Duodenal mucosa (tissue), 2 donors: ENCODE measurements around the gene CRB2.

Experiments
- H3K27ac ChIP-seq: one replicate; pipeline ENCODE4 v1.7.0; 2013; ENCODE audit warnings: low read depth, low read length
- H3K27me3 ChIP-seq, 2 donors: one replicate each; pipeline ENCODE4 v1.7.0; 2013; ENCODE audit warnings: low read length in 2 of 2, control low read depth in 1 of 2; ENCODE audit not compliant: insufficient read depth in 2 of 2, control insufficient read depth in 1 of 2
- H3K36me3 ChIP-seq, 2 donors: one replicate each; pipeline ENCODE4 v1.7.0; 2013; ENCODE audit warnings: low read length in 2 of 2, control low read depth in 1 of 2; ENCODE audit not compliant: insufficient read depth in 2 of 2, control insufficient read depth in 1 of 2
- H3K4me1 ChIP-seq, 2 donors: one replicate each; pipeline ENCODE4 v1.7.0; 2013; ENCODE audit warnings: low read length in 2 of 2, control low read depth in 1 of 2; ENCODE audit not compliant: insufficient read depth in 2 of 2, control insufficient read depth in 1 of 2
- H3K4me3 ChIP-seq, 2 donors: one replicate each; pipeline ENCODE4 v1.7.0; 2013; ENCODE audit warnings: low read length in 2 of 2, low read depth in 1 of 2
- H3K9ac ChIP-seq, 2 donors: one replicate each; pipeline ENCODE4 v1.7.0; 2013; ENCODE audit warnings: low read length in 2 of 2, low read depth in 1 of 2
- H3K9me3 ChIP-seq, 2 donors: one replicate each; pipeline ENCODE4 v1.7.0; 2013; ENCODE audit warnings: low read length in 2 of 2, control low read depth in 1 of 2; ENCODE audit not compliant: control insufficient read depth in 1 of 2

Gene CRB2

GRCh38 chr9:123378956-123379660, 23.1 kb downstream of the CRB2 start:
- Histone ChIP-seq H3K9me3 (no peaks in the 10 kb centered on the region), H3K27ac (no peak overlapping the region), H3K36me3 (peaks cover 0 to 5% of the 10 kb centered on the region in 2 donors), H3K9ac (no peak overlapping the region), H3K27me3 (peaks cover 7 to 10% of the 10 kb centered on the region in 2 donors), H3K4me1 (peaks cover 21 to 30% of the 10 kb centered on the region in 2 donors), H3K4me3 (no peak overlapping the region)

GRCh38 chr9:123380852-123381705, 25.1 kb downstream of the CRB2 start:
- Histone ChIP-seq H3K9ac (no peak overlapping the region), H3K4me3 (no peak overlapping the region), H3K4me1 (peaks cover 12 to 16% of the 10 kb centered on the region in 2 donors), H3K9me3 (no peaks in the 10 kb centered on the region), H3K27ac (no peak overlapping the region), H3K36me3 (peaks cover 0 to 5% of the 10 kb centered on the region in 2 donors), H3K27me3 (no peaks in the 10 kb centered on the region)

GRCh38 chr9:123382653-123383511, 26.9 kb downstream of the CRB2 start:
- Histone ChIP-seq H3K9ac (no peak overlapping the region), H3K27ac (no peak overlapping the region), H3K27me3 (no peaks in the 10 kb centered on the region), H3K4me1 (no peaks in the 10 kb centered on the region), H3K36me3 (peaks cover 0 to 5% of the 10 kb centered on the region in 2 donors), H3K9me3 (no peaks in the 10 kb centered on the region), H3K4me3 (no peak overlapping the region)

- Histone ChIP-seq H3K27ac (no peak overlapping the region), H3K4me3 (no peak overlapping the region), H3K9me3 (no peaks in the 10 kb centered on the region), H3K9ac (no peak overlapping the region), H3K27me3 (no peaks in the 10 kb centered on the region), H3K4me1 (no peaks in the 10 kb centered on the region), H3K36me3 (peaks cover 0 to 5% of the 10 kb centered on the region in 2 donors)
These were observed 27.6 kb downstream of the CRB2 start for GRCh38 chr9:123383512-123384170.

- H3K4me1 ChIP-seq: no peaks in the 10 kb centered on the region
- no peaks in the 10 kb centered on the region for H3K9me3 ChIP-seq
- no peak overlapping the region for H3K4me3 ChIP-seq
- peaks cover 0 to 5% of the 10 kb centered on the region in 2 donors for H3K36me3 ChIP-seq
- no peaks in the 10 kb centered on the region for H3K27me3 ChIP-seq
- no peak overlapping the region for H3K9ac ChIP-seq
- H3K27ac ChIP-seq: no peak overlapping the region
These were observed 31.7 kb downstream of the CRB2 start for GRCh38 chr9:123387686-123388085.

GRCh38 chr9:123389070-123389469, 33.1 kb downstream of the CRB2 start:
- Histone ChIP-seq H3K27ac (no peak overlapping the region), H3K9me3 (no peaks in the 10 kb centered on the region), H3K27me3 (no peaks in the 10 kb centered on the region), H3K9ac (no peak overlapping the region), H3K36me3 (no peaks in the 10 kb centered on the region), H3K4me1 (no peaks in the 10 kb centered on the region), H3K4me3 (no peak overlapping the region)

- Histone ChIP-seq H3K27ac (no peak overlapping the region), H3K9me3 (no peaks in the 10 kb centered on the region), H3K27me3 (no peaks in the 10 kb centered on the region), H3K36me3 (no peaks in the 10 kb centered on the region), H3K9ac (no peak overlapping the region), H3K4me1 (no peaks in the 10 kb centered on the region), H3K4me3 (no peak overlapping the region)
These were observed 33.7 kb downstream of the CRB2 start for GRCh38 chr9:123389698-123390097.

- Histone ChIP-seq H3K27ac (no peak overlapping the region), H3K9me3 (no peaks in the 10 kb centered on the region), H3K4me3 (no peak overlapping the region), H3K9ac (no peak overlapping the region), H3K4me1 (no peaks in the 10 kb centered on the region), H3K36me3 (no peaks in the 10 kb centered on the region), H3K27me3 (no peaks in the 10 kb centered on the region)
These were observed 34.5 kb downstream of the CRB2 start for GRCh38 chr9:123390337-123391135.

GRCh38 chr9:123391233-123391632, 35.2 kb downstream of the CRB2 start:
- Histone ChIP-seq H3K27me3 (no peaks in the 10 kb centered on the region), H3K4me1 (no peaks in the 10 kb centered on the region), H3K27ac (no peak overlapping the region), H3K9me3 (no peaks in the 10 kb centered on the region), H3K9ac (no peak overlapping the region), H3K4me3 (no peak overlapping the region), H3K36me3 (no peaks in the 10 kb centered on the region)
